ENCODE measurements around the gene ATP10A.
"Not testable (repeated sequence)": the region's sequence is repeated elsewhere in the genome, so short reads cannot be mapped to it uniquely, and the experiment has no call there.

The ATP10A gene

GRCh38 chr15:25783134-25783533 is 80.0 kb downstream of the ATP10A start:
- peaks cover 5% of the 10 kb centered on the region for H3K4me1 ChIP-seq (ENCODE audit: control insufficient read depth, insufficient read depth, low read length)
- no peaks in the 10 kb centered on the region for H3K27me3 ChIP-seq (ENCODE audit: control insufficient read depth, insufficient read depth, low read length)
- no peak overlapping the region for H3K4me3 ChIP-seq (ENCODE audit: low read length)
- H3K9me3 ChIP-seq (ENCODE audit: control insufficient read depth, low read length): no peaks in the 10 kb centered on the region
- H3K9ac ChIP-seq (ENCODE audit: low read length): no peak overlapping the region
- H3K36me3 ChIP-seq (ENCODE audit: control insufficient read depth, insufficient read depth, low read length): no peaks in the 10 kb centered on the region

GRCh38 chr15:25780479-25781255 is 82.5 kb downstream of the ATP10A start:
- Histone ChIP-seq H3K27me3 (ENCODE audit: control insufficient read depth, insufficient read depth, low read length) (no peaks in the 10 kb centered on the region), H3K4me3 (ENCODE audit: low read length) (no peak overlapping the region), H3K9ac (ENCODE audit: low read length) (no peak overlapping the region), H3K36me3 (ENCODE audit: control insufficient read depth, insufficient read depth, low read length) (no peaks in the 10 kb centered on the region), H3K4me1 (ENCODE audit: control insufficient read depth, insufficient read depth, low read length) (no peaks in the 10 kb centered on the region), H3K9me3 (ENCODE audit: control insufficient read depth, low read length) (no peaks in the 10 kb centered on the region)

- H3K36me3 ChIP-seq (ENCODE audit: control insufficient read depth, insufficient read depth, low read length): no peaks in the 10 kb centered on the region
- H3K9me3 ChIP-seq (ENCODE audit: control insufficient read depth, low read length): no peaks in the 10 kb centered on the region
- no peaks in the 10 kb centered on the region for H3K27me3 ChIP-seq (ENCODE audit: control insufficient read depth, insufficient read depth, low read length)
- H3K9ac ChIP-seq (ENCODE audit: low read length): no peak overlapping the region
- H3K4me3 ChIP-seq (ENCODE audit: low read length): no peak overlapping the region
- peaks cover 7% of the 10 kb centered on the region for H3K4me1 ChIP-seq (ENCODE audit: control insufficient read depth, insufficient read depth, low read length)
Measured at GRCh38 chr15:25778161-25778560, 85.0 kb downstream of the ATP10A start.

- no peak overlapping the region for H3K4me3 ChIP-seq (ENCODE audit: low read length)
- H3K9me3 ChIP-seq (ENCODE audit: control insufficient read depth, low read length): no peaks in the 10 kb centered on the region
- H3K27me3 ChIP-seq (ENCODE audit: control insufficient read depth, insufficient read depth, low read length): no peaks in the 10 kb centered on the region
- H3K4me1 ChIP-seq (ENCODE audit: control insufficient read depth, insufficient read depth, low read length): peaks cover 7% of the 10 kb centered on the region
- H3K36me3 ChIP-seq (ENCODE audit: control insufficient read depth, insufficient read depth, low read length): no peaks in the 10 kb centered on the region
- no peak overlapping the region for H3K9ac ChIP-seq (ENCODE audit: low read length)
Measured at GRCh38 chr15:25777037-25777436, 86.1 kb downstream of the ATP10A start.

- Histone ChIP-seq H3K4me3 (ENCODE audit: low read length) (no peak overlapping the region), H3K36me3 (ENCODE audit: control insufficient read depth, insufficient read depth, low read length) (no peaks in the 10 kb centered on the region), H3K9me3 (ENCODE audit: control insufficient read depth, low read length) (no peaks in the 10 kb centered on the region), H3K27me3 (ENCODE audit: control insufficient read depth, insufficient read depth, low read length) (no peaks in the 10 kb centered on the region), H3K9ac (ENCODE audit: low read length) (no peak overlapping the region), H3K4me1 (ENCODE audit: control insufficient read depth, insufficient read depth, low read length) (peaks cover 7% of the 10 kb centered on the region)
Measured at GRCh38 chr15:25776071-25776746, 86.9 kb downstream of the ATP10A start.

GRCh38 chr15:25775317-25775912 is 87.7 kb downstream of the ATP10A start:
- Histone ChIP-seq H3K9ac (ENCODE audit: low read length) (no peak overlapping the region), H3K4me3 (ENCODE audit: low read length) (no peak overlapping the region)

GRCh38 chr15:25774871-25775270 is 88.3 kb downstream of the ATP10A start:
- Histone ChIP-seq H3K4me1 (ENCODE audit: control insufficient read depth, insufficient read depth, low read length) (peaks cover 7% of the 10 kb centered on the region), H3K27me3 (ENCODE audit: control insufficient read depth, insufficient read depth, low read length) (no peaks in the 10 kb centered on the region), H3K9ac (ENCODE audit: low read length) (no peak overlapping the region), H3K36me3 (ENCODE audit: control insufficient read depth, insufficient read depth, low read length) (no peaks in the 10 kb centered on the region), H3K9me3 (ENCODE audit: control insufficient read depth, low read length) (no peaks in the 10 kb centered on the region), H3K4me3 (ENCODE audit: low read length) (no peak overlapping the region)

More at GRCh38 chr15:25775317-25775912, 87.7 kb downstream of the ATP10A start:
- Histone ChIP-seq H3K9me3 (ENCODE audit: control insufficient read depth, low read length) (no peaks in the 10 kb centered on the region), H3K27me3 (ENCODE audit: control insufficient read depth, insufficient read depth, low read length) (no peaks in the 10 kb centered on the region), H3K4me1 (ENCODE audit: control insufficient read depth, insufficient read depth, low read length) (peaks cover 7% of the 10 kb centered on the region), H3K36me3 (ENCODE audit: control insufficient read depth, insufficient read depth, low read length) (no peaks in the 10 kb centered on the region)

- Histone ChIP-seq H3K4me3 (ENCODE audit: low read length) (no peak overlapping the region), H3K9ac (ENCODE audit: low read length) (no peak overlapping the region), H3K36me3 (ENCODE audit: control insufficient read depth, insufficient read depth, low read length) (no peaks in the 10 kb centered on the region), H3K4me1 (ENCODE audit: control insufficient read depth, insufficient read depth, low read length) (peaks cover 7% of the 10 kb centered on the region), H3K27me3 (ENCODE audit: control insufficient read depth, insufficient read depth, low read length) (no peaks in the 10 kb centered on the region), H3K9me3 (ENCODE audit: control insufficient read depth, low read length) (no peaks in the 10 kb centered on the region)
Measured at GRCh38 chr15:25773248-25773647, 89.9 kb downstream of the ATP10A start.

GRCh38 chr15:25772500-25772899 is 90.6 kb downstream of the ATP10A start:
- Histone ChIP-seq H3K9me3 (ENCODE audit: control insufficient read depth, low read length) (no peaks in the 10 kb centered on the region), H3K36me3 (ENCODE audit: control insufficient read depth, insufficient read depth, low read length) (no peaks in the 10 kb centered on the region), H3K4me1 (ENCODE audit: control insufficient read depth, insufficient read depth, low read length) (peaks cover 7% of the 10 kb centered on the region), H3K9ac (ENCODE audit: low read length) (no peak overlapping the region), H3K27me3 (ENCODE audit: control insufficient read depth, insufficient read depth, low read length) (no peaks in the 10 kb centered on the region), H3K4me3 (ENCODE audit: low read length) (no peak overlapping the region)

- not testable (repeated sequence) for H3K9me3 ChIP-seq (ENCODE audit: control insufficient read depth, low read length); H3K27me3 ChIP-seq (ENCODE audit: control insufficient read depth, insufficient read depth, low read length); H3K4me3 ChIP-seq (ENCODE audit: low read length); H3K4me1 ChIP-seq (ENCODE audit: control insufficient read depth, insufficient read depth, low read length); H3K36me3 ChIP-seq (ENCODE audit: control insufficient read depth, insufficient read depth, low read length); H3K9ac ChIP-seq (ENCODE audit: low read length)
Measured at GRCh38 chr15:25771736-25772135, 91.4 kb downstream of the ATP10A start.

GRCh38 chr15:25771338-25771706 is 91.8 kb downstream of the ATP10A start:
- Histone ChIP-seq H3K27me3 (ENCODE audit: control insufficient read depth, insufficient read depth, low read length) (no peaks in the 10 kb centered on the region), H3K9ac (ENCODE audit: low read length) (no peak overlapping the region), H3K36me3 (ENCODE audit: control insufficient read depth, insufficient read depth, low read length) (no peaks in the 10 kb centered on the region), H3K4me3 (ENCODE audit: low read length) (no peak overlapping the region), H3K4me1 (ENCODE audit: control insufficient read depth, insufficient read depth, low read length) (peaks cover 7% of the 10 kb centered on the region), H3K9me3 (ENCODE audit: control insufficient read depth, low read length) (no peaks in the 10 kb centered on the region)

- no peaks in the 10 kb centered on the region for H3K9me3 ChIP-seq (ENCODE audit: control insufficient read depth, low read length)
- no peaks in the 10 kb centered on the region for H3K27me3 ChIP-seq (ENCODE audit: control insufficient read depth, insufficient read depth, low read length)
- no peaks in the 10 kb centered on the region for H3K36me3 ChIP-seq (ENCODE audit: control insufficient read depth, insufficient read depth, low read length)
- no peak overlapping the region for H3K4me3 ChIP-seq (ENCODE audit: low read length)
- no peak overlapping the region for H3K9ac ChIP-seq (ENCODE audit: low read length)
- peaks cover 7% of the 10 kb centered on the region for H3K4me1 ChIP-seq (ENCODE audit: control insufficient read depth, insufficient read depth, low read length)
Measured at GRCh38 chr15:25770618-25771337, 92.3 kb downstream of the ATP10A start.

Measured in mucosa of stomach (tissue), 1 donor.